NCI-H2227 (cell line): ENCODE data around the gene PCAT6.

Experiments
- DNase-seq: peaks from one replicate; lab custom pipeline; 2025; ENCODE audit not compliant: unreplicated experiment; lab: John Stamatoyannopoulos, UW

The PCAT6 gene

GRCh38 chr1:202844259-202844658 lies 33.5 kb downstream of the PCAT6 start:
- DNase-seq, result no peak

- no peak for DNase-seq
Measured at GRCh38 chr1:202844935-202845334, 34.2 kb downstream of the PCAT6 start.

GRCh38 chr1:202848191-202848542 lies 37.4 kb downstream of the PCAT6 start:
- DNase-seq, result no peak

- no peak for DNase-seq
Measured at GRCh38 chr1:202850593-202851362, 40.0 kb downstream of the PCAT6 start.

GRCh38 chr1:202852163-202852904 lies 41.6 kb downstream of the PCAT6 start:
- DNase-seq, result peak; percentile 48

GRCh38 chr1:202854787-202855186 lies 44.0 kb downstream of the PCAT6 start:
- no peak for DNase-seq

GRCh38 chr1:202856014-202856413 lies 45.3 kb downstream of the PCAT6 start:
- no peak for DNase-seq

GRCh38 chr1:202857136-202857610 lies 46.4 kb downstream of the PCAT6 start:
- DNase-seq, result no peak

- no peak for DNase-seq
Measured at GRCh38 chr1:202858331-202858730, 47.6 kb downstream of the PCAT6 start.

- DNase-seq, result no peak
Measured at GRCh38 chr1:202858789-202859414, 48.1 kb downstream of the PCAT6 start.

GRCh38 chr1:202860744-202861419 lies 50.1 kb downstream of the PCAT6 start:
- DNase-seq, result peak; percentile 89
